Kidney epithelial cell (primary cell): ENCODE measurements around the gene ARFIP1. TPM values are rescaled to one million over a fixed set of nuclear protein-coding genes. Genes with fewer than 3 reads are reported as not detected.
"Not testable (repeated sequence)": the region's sequence is repeated elsewhere in the genome, so short reads cannot be mapped to it uniquely, and the experiment has no call there.

ENCODE experiments used
- DNase-seq: peaks from one replicate; pipeline ENCODE4 v3.0.0-alpha.2; 2010; ENCODE audit warnings: low read depth
- H3K27me3 ChIP-seq: 2 replicates; pipeline ENCODE4 v1.6.0; 2011; ENCODE audit warnings: low read length; ENCODE audit not compliant: control insufficient read depth, insufficient read depth
- H3K36me3 ChIP-seq: 2 replicates; pipeline ENCODE4 v1.5.1; 2011; ENCODE audit warnings: low read length; ENCODE audit not compliant: control insufficient read depth, insufficient read depth
- H3K4me3 ChIP-seq: 2 replicates; pipeline ENCODE4 v1.5.1; 2011; ENCODE audit warnings: low read depth, mild to moderate bottlenecking, control low read depth, low read length
- CTCF ChIP-seq: IDR thresholded peaks from 2 replicates; pipeline ENCODE4 v1.5.1; 2011; ENCODE audit warnings: mild to moderate bottlenecking, moderate library complexity, low read length, control low read depth, inconsistent platforms; ENCODE audit not compliant: insufficient read depth, poor library complexity, severe bottlenecking
- total RNA-seq: library from RNA; depleted of rRNA; stranded (reverse); fragments of >200 nt; gene quantifications from 2 replicates; pipeline ENCODE4 v1.2.3, GENCODE V29; 2015

ARFIP1 gene
- total RNA-seq, 1 donor from 2014 or later = 34.2 TPM

- no peak for TF ChIP-seq CTCF
- no peaks in the 10 kb centered on the region for H3K36me3 ChIP-seq
- H3K27me3 ChIP-seq = no peaks in the 10 kb centered on the region
- DNase-seq = no peak
- no peak overlapping the region for H3K4me3 ChIP-seq
Observed at GRCh38 chr4:152735906-152736305, 43.8 kb upstream of the ARFIP1 start.

GRCh38 chr4:152738827-152739226 lies 40.9 kb upstream of the ARFIP1 start:
- H3K27me3 ChIP-seq = no peaks in the 10 kb centered on the region
- DNase-seq = no peak
- H3K4me3 ChIP-seq = no peak overlapping the region
- no peak for TF ChIP-seq CTCF
- no peaks in the 10 kb centered on the region for H3K36me3 ChIP-seq

- DNase-seq = no peak
- Histone ChIP-seq H3K27me3 (no peaks in the 10 kb centered on the region), H3K36me3 (no peaks in the 10 kb centered on the region), H3K4me3 (no peak overlapping the region)
- TF ChIP-seq CTCF = no peak
Observed at GRCh38 chr4:152747444-152747843, 32.3 kb upstream of the ARFIP1 start.

GRCh38 chr4:152748619-152749018 lies 31.1 kb upstream of the ARFIP1 start:
- Histone ChIP-seq H3K27me3 (no peaks in the 10 kb centered on the region), H3K36me3 (no peaks in the 10 kb centered on the region), H3K4me3 (no peak overlapping the region)
- TF ChIP-seq CTCF = no peak
- DNase-seq = no peak

- H3K4me3 ChIP-seq = no peak overlapping the region
- H3K36me3 ChIP-seq = no peaks in the 10 kb centered on the region
- DNase-seq = no peak
- H3K27me3 ChIP-seq = no peaks in the 10 kb centered on the region
- TF ChIP-seq CTCF = no peak
Observed at GRCh38 chr4:152763796-152764195, 16.0 kb upstream of the ARFIP1 start.

GRCh38 chr4:152765069-152765737 lies 14.6 kb upstream of the ARFIP1 start:
- H3K4me3 ChIP-seq, H3K36me3 ChIP-seq: not testable (repeated sequence)

More at GRCh38 chr4:152765069-152765737, 14.6 kb upstream of the ARFIP1 start:
- DNase-seq, H3K27me3 ChIP-seq: not testable (repeated sequence)
